ENCODE results near the gene TOMM34.

- TF ChIP-seq GATA2 (IDR thresholded peaks at IDR 0.05; ENCODE audit: low read depth, low read length) (no peak), GATA3 (IDR thresholded peaks at IDR 0.05; ENCODE audit: low read depth, low read length) (no peak)
Measured at GRCh38 chr20:44967207-44967807, 7.1 kb upstream of the TOMM34 start.
